H1 (cell line): ENCODE results near the gene HOXB7.

Experiments
- EZH2 ChIP-seq: fragments of 200-600 bp; sonication (generic); IDR thresholded peaks from 2 replicates; pipeline ENCODE4 v1.7.1; 2012; ENCODE audit warnings: low read depth, mild to moderate bottlenecking, moderate library complexity, low read length, inconsistent platforms; ENCODE audit not compliant: severe bottlenecking
- MAFK ChIP-seq: IDR thresholded peaks from 2 replicates; pipeline ENCODE4 v1.6.1; 2012; ENCODE audit warnings: low read depth, mild to moderate bottlenecking, improper control_type of control experiment, low read length
- POLR2A ChIP-seq, 2 experiments: IDR thresholded peaks; 1 replicate in 1 of 2; 2 replicates in 1 of 2; pipeline ENCODE4 v1.6.1; 2011; ENCODE audit warnings: low read depth in 2 of 2, low read length in 2 of 2, mild to moderate bottlenecking in 2 of 2; ENCODE audit errors: control extremely low read depth in 1 of 2
- SRF ChIP-seq: IDR thresholded peaks from 2 replicates; pipeline ENCODE4 v1.6.1; 2011; ENCODE audit warnings: mild to moderate bottlenecking, low read depth, low read length, moderate library complexity
- TF ChIP-seq, protein P1 (sequence below), 3 experiments: IDR thresholded peaks; 1 replicate in 2 of 3; 2 replicates in 1 of 3; pipeline versions ENCODE4 v1.5.1 to v1.6.1; 2011; ENCODE audit warnings: low read length in 3 of 3, mild to moderate bottlenecking in 3 of 3, inconsistent platforms in 2 of 3, low read depth in 1 of 3, moderate library complexity in 1 of 3; ENCODE audit not compliant: insufficient read depth in 1 of 3; ENCODE audit errors: control extremely low read depth in 1 of 3

DNA sequence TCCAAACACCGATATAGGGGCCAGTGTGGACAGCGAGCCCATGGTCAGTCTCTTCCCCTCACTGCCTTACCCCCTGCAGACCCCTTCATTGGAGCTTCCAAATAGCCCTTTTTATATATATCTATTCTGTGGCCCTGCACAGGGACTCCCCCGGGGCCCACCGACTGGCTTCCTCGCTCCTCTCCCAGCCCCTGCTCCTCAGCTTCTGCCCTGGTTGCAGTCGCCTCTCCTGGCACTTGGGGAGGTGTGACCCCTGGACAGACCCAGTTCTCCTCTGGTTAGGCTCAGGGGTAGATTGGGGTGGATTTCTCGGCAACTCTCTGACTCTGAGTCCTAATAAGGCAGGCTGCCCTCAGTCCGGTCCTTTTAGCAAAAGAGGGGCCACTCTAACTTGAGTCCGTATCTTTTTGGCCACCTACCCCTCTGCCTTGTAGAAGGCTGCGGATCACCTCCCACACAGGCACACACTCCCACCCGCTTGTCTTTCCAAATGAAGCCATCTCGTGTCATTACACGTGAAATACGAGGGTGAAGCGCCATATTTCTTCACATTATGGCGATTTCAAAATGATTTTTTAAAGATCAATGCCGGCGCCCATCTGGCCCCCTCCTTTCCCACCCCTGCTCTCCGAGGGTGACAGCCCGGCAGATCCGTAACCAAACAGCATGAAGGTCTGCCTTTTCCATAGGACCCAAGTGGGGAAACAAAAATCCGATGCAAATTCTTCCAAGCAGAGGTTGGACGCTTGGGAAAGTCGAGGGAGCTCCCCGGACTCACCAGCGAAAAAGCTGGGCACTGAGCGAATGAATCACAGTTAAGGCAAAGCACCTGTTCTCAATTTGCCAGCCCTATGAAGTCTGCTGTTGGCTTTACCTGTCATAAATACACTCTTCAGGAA lies 17.1 kb upstream of the HOXB7 start:
- TF ChIP-seq, protein P1, sequence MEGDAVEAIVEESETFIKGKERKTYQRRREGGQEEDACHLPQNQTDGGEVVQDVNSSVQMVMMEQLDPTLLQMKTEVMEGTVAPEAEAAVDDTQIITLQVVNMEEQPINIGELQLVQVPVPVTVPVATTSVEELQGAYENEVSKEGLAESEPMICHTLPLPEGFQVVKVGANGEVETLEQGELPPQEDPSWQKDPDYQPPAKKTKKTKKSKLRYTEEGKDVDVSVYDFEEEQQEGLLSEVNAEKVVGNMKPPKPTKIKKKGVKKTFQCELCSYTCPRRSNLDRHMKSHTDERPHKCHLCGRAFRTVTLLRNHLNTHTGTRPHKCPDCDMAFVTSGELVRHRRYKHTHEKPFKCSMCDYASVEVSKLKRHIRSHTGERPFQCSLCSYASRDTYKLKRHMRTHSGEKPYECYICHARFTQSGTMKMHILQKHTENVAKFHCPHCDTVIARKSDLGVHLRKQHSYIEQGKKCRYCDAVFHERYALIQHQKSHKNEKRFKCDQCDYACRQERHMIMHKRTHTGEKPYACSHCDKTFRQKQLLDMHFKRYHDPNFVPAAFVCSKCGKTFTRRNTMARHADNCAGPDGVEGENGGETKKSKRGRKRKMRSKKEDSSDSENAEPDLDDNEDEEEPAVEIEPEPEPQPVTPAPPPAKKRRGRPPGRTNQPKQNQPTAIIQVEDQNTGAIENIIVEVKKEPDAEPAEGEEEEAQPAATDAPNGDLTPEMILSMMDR (IDR thresholded peaks at IDR 0.05; ENCODE audit: control extremely low read depth in 1 of 3, insufficient read depth in 1 of 3, low read depth in 1 of 3, low read length in 3 of 3): no peak
- TF ChIP-seq EZH2: no peak
- TF ChIP-seq POLR2A (IDR thresholded peaks at IDR 0.05; ENCODE audit: control extremely low read depth in 1 of 2, low read depth in 2 of 2, low read length in 2 of 2): no peak
- TF ChIP-seq MAFK: no peak
- no peak for TF ChIP-seq SRF
